NCI-H526 (cell line): ENCODE results near the gene ANK3.
"Not testable (repeated sequence)": the region's sequence is repeated elsewhere in the genome, so short reads cannot be mapped to it uniquely, and the experiment has no call there.

ENCODE experiments used
- DNase-seq, 2 experiments: peaks; one replicate each; lab custom pipeline; 2025; lab: John Stamatoyannopoulos, UW

Gene ANK3

DNA sequence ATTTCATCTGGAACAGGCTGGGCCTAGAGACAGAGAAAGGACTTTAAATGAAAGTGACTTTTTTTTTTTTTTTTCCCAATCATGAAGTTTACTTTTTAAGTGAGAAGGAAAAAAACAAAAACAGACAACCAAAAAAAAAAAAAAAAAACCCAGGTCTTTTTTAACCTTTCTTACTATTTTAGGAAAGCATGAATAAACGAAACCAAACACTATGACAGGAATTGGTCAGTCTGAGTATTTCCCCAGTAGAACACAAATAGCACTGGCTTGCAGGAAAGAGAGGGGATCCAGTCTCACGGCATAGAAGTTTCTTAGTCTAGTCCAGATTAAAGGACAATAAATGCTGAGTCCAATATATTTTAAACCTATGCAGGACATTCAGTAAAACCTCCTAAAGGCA, 302.8 kb downstream of the ANK3 start:
- DNase-seq, result no peak

DNA sequence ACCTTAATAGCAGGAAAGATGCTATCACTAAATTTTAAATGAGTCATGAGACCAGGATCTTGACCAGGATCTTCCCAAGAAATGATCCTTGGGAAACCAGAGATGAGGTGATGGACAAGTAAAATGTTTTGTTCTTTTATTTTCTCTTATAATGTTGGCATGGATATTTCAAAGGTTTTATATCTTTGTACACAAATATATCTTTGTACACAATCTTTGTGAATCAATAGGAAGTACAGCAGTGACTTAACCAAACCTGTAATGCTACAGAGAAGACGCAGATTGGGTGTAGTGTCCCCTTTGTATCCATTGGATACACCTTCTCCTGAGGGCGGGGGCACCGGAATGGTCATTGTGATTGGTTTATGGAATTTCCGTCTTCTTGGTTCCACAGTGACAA, 303.3 kb downstream of the ANK3 start:
- no peak for DNase-seq

DNA sequence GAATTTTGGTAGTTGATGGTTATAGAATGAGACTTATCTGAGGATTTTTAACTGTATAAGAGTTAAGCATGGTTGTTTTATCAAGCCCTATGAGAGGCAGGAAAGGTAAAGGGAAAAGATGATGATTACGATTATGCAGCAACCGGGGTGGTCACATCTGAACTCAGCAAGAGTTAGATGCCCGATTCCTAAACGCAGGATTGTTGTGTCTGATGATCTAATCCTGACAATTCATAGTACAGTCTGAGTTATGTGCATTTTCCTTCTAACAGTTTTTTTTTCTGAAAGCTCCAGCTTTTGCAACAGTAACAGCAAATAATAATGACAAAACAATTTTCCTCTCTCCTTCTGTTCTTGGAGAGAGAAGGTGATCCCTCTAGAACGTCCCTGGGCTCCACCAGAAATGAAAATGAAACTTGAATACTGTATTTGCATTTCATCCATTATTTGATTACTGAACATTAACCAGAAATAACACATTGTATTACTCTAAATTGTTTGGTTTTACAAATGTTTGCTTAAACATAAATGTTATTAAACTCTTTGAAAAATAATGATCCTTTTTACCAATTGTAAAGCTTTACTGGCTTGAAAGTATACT, 306.8 kb downstream of the ANK3 start:
- no peak for DNase-seq

DNA sequence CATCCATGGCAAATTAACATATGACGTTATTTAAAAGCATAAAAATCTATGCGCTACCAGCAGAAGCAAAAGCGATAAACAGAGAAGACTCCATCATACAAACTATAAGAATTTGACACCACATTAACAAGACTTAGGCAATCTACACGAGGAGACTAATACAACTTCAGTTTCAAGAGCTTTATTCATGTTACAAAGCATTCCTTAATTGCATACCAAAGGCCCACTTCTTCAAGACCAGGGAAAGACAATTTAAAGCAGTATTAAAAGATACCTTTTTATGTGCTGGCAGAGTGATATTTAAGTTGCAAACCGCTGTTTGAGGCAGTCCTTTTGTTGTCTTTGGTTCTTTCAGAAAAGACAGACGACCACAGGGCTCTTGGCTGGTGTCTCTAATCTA, 307.3 kb downstream of the ANK3 start:
- no peak for DNase-seq

DNA sequence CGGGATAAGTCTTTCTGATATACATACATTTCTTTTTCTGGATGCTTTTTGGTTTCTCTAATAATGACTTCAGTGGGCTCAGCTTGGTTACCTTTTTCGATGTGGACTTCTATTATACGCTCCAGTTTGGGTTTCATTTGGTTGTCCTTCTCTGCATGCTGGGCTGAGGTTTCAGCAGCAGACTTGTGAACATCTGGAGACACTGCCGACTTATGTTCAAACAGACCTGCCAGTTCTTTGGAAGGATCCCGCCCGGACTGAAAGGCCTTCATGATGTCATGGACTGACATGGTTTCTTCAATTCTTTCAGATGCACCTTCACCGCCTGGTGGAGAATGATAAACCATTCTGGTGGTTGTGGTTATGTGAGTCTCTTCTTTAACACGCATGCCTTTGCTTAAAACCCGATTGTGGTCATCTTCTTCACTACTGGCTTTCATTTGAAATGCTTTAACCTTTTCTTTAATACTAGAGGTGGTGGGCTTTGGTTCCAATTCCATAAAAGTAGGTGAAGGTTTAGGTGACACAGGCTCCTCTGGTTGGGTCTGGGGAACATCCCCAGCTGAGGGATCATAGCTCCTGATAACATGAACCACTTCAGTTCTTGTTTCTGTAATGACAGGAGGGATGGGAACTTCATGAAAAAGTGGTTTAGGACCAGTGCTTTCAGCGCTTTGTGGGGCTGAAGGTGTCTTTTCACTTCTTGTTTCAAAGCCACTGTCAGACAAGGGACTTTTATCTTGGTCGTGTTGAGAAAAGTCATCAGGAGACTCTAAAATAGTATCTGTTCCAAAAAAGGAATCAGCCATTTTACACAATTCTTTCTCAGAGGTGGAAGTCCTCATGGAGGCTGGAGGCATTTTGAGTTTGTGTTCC, 315.7 kb downstream of the ANK3 start:
- no peak for DNase-seq

DNA sequence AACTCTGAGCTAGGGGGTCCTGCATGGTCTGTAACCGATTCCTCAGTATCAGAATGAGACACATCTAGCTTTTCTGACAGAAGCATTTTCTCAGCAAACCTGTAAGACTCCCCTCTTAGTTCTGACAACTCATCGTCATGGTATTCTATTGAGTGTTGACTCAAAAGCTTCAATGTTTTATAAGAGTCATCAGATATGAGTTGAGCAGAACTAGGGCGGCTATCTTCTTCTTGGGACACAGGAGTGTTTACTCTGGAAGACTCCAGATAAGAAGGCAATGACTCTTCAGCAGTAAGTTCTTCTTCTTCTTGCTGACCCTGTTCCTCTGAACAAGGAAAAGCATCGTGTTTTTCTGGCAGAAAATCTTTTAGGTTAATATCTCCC, 316.3 kb downstream of the ANK3 start:
- DNase-seq, result no peak

DNA sequence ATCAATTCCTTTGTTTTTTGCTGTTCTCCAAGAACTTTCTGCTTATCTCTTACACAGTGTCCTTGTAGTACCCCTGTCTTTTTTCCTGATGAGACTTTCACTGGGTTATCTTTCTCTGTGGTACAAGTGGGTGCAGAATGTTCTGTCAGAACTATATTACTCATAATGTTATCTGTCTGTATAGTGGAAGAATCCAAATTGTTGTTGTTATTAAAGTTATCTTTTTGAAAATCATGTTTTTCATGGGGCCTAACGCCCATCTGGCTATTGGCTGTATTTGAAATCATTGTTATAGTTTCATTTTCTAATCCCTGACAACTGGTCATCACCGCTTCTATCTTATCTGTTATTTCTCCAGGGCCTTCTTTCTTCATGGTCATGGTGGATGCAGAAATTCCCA, 320.4 kb downstream of the ANK3 start:
- DNase-seq, result no peak

DNA sequence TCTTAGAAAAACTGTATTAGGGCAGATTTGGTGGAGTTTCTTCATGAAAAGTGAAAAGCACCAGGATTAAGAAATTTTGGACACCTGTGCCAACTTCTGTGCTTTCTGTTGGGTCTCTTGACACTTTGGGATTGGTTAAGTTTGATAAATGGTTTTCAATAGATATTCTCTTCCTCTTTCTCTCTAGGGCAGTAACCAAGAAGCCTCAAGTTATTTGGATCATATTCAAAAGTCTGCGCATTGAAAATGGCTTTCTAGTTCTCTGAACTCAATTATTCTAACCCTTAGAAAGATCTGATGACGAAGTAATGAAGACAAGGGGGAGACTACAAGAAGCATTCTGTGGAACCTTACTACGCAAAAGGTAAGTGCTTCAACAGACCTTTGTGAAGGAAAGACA, 339.3 kb downstream of the ANK3 start:
- no peak for DNase-seq

DNA sequence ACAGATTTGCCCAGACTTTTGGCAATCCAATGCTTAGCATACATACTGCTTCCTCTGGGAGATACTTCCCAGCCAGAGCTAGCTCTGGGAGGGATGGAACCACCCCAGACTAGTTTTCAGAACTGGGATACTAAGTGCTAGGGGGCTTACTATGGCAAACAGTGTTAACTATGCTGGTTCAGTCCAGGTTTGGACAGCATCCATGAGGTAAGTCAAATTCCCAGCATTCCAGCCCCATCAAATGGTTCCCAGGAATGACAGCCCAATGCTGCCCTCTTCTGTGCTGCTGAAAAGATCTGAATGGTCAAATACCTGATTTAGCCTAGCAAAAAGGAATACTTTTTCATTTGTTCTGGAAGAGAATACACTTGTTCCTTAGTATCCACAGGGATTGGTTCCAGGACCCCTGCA, 341.6 kb downstream of the ANK3 start:
- peak in 1 of 2 experiments; percentile 13 for DNase-seq

DNA sequence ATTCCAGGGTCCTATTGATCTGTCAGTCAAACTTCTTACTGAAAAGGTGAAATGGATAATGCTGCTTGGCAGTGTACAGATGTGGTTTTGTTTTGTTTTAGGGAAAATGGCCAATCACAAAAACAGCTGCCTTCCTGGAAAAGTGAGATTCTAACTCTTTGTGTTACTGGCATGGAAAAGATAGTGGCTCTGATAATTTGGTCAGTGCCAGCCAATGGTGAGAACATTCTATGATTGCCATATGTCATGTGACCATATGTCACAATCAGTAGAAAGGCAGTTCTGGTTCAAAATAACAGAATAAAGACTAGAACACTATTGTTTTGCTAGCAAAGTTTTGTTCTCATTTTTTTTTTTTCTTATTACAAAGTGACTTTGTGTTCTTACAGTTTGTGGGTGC, 344.1 kb downstream of the ANK3 start:
- DNase-seq, result no peak

DNA sequence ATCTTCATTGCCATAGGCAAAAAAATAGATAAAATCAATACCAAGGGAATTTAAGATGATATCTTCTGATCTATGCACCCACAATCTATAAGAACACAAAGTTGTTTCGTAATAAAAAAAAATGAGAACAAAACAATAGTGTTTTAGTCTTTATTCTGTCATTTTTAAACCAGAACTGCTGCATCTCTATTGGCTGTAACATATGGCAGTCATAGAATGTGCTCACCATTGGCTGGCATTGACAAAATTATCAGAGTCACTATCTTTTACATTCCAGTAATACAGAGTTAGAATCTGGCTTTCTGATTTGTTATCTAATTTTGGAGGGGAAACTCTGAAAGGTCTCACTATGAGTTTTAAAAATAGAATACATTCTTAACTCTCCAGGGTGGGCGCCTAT, 344.7 kb downstream of the ANK3 start:
- DNase-seq, result no peak

DNA sequence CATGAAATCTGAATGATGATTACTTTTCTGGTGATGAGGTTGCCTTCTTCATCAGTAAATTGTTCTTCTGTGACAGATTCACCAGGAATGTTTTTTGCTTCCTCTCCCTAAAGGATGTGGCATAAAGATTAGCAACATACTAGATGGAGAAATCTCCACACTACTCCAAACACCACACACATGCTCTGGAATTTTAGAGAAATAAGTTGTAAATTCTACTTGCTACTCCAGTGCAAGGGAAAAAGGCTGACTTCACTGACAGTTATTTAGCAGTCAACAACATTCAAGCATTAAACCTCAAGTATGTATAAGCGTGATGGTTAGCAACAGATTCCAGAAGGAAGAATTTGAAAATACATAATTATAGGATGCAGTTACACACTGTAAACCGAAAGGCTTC, 345.4 kb downstream of the ANK3 start:
- DNase-seq, result no peak

DNA sequence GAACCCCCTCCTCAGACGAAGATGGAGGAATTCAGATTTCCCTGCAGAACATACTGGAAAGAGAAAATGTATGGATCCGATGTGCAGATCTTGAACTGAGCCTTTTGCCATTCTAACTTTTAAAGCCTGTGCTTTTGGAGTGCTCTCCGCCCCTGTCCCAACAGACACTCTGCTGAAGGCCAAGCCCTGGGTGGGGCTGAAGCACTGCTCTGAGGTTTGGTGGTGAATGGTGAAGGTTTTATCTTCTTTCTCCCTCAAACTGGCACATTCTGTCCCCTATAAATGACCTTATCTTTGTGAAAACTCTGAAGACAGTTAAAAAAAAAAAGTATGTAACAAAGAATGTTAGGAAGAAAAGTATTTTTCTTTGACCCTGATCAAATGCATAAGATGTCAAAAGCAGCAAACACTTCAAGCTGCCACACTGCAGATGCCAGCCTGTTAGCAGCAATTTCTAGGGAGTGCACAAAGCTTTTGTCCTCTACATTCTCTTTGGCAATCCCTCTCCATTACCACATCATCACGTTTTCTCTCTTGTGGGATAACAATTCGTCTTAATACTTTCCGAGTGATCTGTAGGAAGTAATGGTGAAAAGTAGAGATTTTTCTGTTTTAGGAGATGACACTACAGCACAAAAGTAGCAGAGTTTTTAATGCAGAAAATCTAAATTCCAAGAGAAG, 346.0 kb downstream of the ANK3 start:
- no peak for DNase-seq

DNA sequence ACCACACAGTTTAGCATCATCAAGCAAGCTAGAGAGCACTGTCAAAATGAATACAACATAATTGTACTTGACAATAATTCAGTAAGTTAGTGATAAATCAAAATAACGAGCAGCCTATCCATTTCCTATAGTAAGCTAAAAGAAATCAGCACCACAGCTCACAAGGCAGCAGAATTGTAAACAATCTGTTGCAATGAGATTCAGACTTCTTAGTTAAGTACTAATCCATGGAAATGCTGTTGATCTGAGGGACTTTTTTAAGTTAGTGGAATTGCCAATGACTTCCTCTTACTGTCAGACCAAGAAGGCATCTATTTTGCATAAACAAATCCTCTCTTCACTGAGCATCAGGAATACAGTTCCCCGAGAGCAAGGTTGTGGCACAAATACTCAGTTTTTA, 346.8 kb downstream of the ANK3 start:
- peak; percentile 13 to 38 for DNase-seq

DNA sequence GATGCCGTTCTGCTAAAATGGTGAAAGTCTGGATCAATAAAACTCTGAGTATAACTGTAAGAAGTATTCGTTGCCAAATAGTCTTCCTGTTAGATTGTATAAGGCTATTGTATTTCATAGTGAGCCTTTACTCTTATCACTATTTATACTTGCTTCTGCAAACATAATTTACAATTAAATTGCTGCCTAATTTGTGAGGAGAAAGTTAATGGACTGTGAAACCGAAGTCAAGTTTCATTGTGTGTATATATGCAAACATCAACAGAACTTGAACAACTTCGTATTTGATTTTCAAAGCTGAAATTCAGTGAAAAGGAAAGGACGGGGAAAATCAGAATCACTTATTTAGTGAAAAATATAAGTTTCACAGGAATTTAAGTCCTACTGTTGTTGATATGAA, 347.4 kb downstream of the ANK3 start:
- DNase-seq, result peak; percentile 39 to 52

DNA sequence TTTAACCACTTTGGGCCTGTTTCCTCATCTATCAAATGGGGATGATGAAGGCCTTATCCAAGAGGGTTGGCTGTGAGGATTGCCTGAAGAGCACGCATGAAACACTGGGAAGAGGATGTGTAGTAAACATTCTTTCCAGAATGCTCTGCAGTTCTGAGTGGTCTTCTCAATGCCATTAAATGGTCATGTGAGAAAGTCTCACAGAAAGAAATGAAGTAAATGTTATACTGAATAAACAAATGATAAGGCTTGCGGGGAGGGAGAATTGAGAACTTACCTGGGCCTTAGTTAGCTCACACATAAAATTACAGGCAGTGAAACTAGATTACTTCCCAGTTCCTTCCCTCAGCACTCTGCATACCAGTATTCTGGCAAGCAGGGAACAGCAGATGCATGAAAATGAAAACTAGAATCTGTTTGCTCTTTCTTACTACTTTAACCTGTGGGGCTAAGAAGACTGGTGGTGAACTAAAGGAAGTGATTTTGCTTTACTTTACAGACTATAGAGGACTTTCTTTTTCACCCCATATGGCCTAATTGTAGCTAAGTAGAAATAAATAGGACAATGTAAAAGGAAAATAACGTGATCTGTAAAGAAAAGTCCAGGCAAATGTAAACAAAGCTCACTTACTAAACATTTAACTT, 348.1 kb downstream of the ANK3 start:
- DNase-seq, result no peak

DNA sequence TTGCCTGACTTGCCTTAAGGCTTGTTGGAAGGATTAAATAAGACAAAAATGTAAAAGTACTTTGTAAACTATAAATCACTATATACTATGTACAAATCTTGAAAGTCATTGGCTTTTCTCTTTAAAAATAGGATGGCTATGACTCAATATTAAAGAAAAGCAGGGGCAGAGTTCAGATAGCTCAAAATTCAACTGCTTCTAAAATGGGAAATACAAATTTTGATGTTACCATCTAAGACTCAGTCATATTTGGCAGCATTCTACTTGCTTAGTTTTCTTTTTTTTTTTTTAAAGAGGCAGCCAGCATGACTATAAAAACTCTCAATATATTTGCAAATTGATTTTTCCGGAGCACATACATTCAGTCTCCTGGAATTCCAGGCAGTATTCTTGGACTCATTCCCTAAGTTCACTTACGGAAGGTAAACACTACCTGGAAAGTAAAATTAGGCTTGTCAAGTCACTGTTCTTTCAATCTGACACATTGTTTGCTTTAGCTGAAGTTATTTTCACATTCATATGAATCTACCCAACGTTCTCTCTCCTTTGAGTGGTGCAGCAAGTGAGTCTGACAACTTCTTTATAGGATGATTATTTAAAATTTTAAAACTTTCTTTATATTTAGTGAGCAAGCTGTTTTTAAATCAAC, 349.5 kb downstream of the ANK3 start:
- DNase-seq, result no peak

DNA sequence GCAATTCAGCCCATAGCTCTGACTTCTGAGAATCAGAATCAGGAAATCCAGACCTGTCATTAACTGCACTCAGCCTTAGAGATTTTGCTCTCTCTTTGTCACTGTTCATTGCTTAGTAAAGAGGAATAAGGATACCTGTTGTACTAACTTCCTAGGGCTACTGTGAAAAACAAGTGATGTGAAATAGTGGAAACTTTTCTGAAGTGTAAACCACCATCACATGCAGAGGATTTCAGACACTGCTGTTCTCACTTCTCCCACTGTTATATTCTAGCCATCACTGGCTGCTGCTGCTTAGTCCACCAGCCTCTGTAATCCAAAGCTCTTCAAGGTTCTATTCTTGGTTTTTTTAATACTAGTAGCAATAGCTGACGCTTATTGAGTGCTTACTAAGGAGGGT, 353.7 kb downstream of the ANK3 start:
- DNase-seq, result no peak

DNA sequence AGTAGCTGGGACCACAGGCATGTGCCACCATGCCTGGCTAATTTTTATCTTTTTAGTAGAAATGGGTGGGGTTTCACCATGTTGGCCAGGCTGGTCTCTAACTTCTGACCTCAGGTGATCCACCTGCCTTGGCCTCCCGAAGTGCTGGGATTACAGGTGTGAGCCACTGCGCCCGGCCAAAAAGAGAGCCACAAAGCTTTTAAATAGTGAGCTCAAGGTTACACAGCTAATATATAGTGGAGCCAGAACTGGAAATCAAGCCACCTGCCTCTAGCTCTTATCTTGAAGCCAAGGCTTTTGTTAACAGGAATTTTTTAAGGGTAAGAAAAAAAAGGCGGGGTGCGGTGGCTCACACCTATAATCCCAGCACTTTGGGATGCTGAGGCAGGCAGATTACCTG, 354.3 kb downstream of the ANK3 start:
- not testable (repeated sequence) for DNase-seq

DNA sequence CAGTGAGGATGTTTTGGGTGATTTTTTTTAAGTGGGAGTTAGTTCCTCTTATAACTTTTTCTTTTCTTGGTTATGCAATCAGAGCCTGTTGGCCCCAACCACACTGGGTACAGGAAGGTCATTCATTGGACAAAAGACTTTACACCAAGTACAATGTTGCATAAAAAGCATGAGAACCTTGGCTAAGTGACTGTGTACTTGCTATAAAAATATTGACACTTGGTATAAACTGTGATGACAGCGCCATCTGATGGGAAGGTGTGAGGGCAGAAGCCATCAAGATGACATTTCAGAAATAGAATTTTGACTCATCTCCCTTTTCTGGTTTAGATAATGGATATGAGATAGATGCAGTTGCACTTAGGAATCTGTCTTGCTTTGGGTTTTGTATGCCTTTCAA, 357.0 kb downstream of the ANK3 start:
- DNase-seq, result peak; percentile 3 to 56

DNA sequence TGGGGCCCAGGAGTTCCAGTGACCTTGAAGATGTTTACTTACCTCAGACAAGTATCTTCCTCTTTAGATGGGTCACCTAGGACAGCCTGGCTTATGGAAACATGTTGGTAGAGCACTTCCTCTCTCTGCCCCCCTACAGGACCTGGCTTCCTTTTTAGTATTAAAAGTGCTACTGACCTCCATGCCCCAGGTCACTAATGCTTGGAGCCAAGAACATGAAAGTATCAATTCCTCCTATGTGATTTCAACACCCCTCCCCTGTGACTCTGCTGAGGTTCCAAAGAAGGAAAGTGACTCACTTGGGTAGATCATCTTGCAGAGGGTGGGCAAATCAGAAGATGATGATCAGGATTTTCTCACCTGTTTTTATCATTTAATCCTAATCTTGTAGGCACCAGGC, 358.0 kb downstream of the ANK3 start:
- no peak for DNase-seq

DNA sequence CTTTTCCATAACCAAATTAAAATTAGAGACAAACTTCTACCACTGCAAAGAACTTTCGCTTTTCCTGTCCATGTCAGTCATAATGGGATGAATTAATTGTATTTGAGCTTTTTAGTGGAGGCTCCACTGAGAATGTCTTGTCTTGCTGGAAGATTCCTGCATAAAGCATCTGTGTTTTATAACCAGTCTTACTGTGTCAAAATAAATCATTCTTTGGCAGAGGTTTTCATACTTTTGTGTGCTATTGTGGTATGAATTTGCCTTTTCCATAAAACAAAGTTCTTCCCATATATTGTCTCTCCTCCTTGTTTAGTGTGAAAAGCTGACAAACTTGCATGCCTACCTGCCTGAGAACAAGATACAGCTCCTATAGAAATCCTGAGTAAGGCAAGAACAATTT, 358.5 kb downstream of the ANK3 start:
- DNase-seq, result no peak
